Loucy (cell line): Measurements from ENCODE around the gene GTF2F1.
A peak's percentile ranks its signal among the peaks of the same experiment; 100 is the strongest.

ENCODE experiments used
- H2AFZ ChIP-seq: fragments of 200-600 bp; sonication (generic); 2 replicates; pipeline ENCODE4 v1.6.0; 2016; ENCODE audit warnings: antibody characterized with exemption, mild to moderate bottlenecking, low read length, moderate library complexity
- H3F3A ChIP-seq: fragments of 200-600 bp; 2 replicates; pipeline ENCODE4 v1.6.0; 2016; ENCODE audit warnings: antibody characterized with exemption, low read depth, mild to moderate bottlenecking
- H3K27me3 ChIP-seq: fragments of 200-600 bp; sonication (generic); 2 replicates; pipeline ENCODE4 v1.6.1; 2014; ENCODE audit warnings: low read length, mild to moderate bottlenecking; ENCODE audit not compliant: insufficient read depth, poor library complexity, severe bottlenecking
- H3K36me3 ChIP-seq: fragments of 200-600 bp; sonication (generic); 2 replicates; pipeline ENCODE4 v1.6.1; 2016; ENCODE audit warnings: low read length; ENCODE audit not compliant: insufficient read depth
- H3K4me1 ChIP-seq: fragments of 200-600 bp; sonication (generic); 2 replicates; pipeline ENCODE4 v1.5.1; 2014; ENCODE audit warnings: low read length, mild to moderate bottlenecking; ENCODE audit not compliant: insufficient read depth, poor library complexity, severe bottlenecking
- H3K4me2 ChIP-seq: fragments of 200-600 bp; sonication (generic); 2 replicates; pipeline ENCODE4 v1.6.0; 2014; ENCODE audit warnings: antibody characterized with exemption, low read length, low read depth, mild to moderate bottlenecking; ENCODE audit not compliant: poor library complexity, severe bottlenecking
- H3K4me3 ChIP-seq: fragments of 200-600 bp; sonication (generic); 2 replicates; pipeline ENCODE4 v1.5.1; 2014; ENCODE audit warnings: low read length, mild to moderate bottlenecking, mixed read lengths; ENCODE audit not compliant: poor library complexity, severe bottlenecking
- H3K79me2 ChIP-seq: fragments of 200-600 bp; sonication (generic); 2 replicates; pipeline ENCODE4 v1.6.1; 2014; ENCODE audit warnings: low read length; ENCODE audit not compliant: insufficient read depth
- H3K9ac ChIP-seq: fragments of 200-600 bp; sonication (generic); 2 replicates; pipeline ENCODE4 v1.6.0; 2014; ENCODE audit warnings: mild to moderate bottlenecking, low read depth, low read length, moderate library complexity; ENCODE audit not compliant: poor library complexity, severe bottlenecking
- H3K9me2 ChIP-seq: fragments of 200-600 bp; sonication (generic); replicated peaks from 2 replicates; pipeline ENCODE4 v1.6.1; 2016; ENCODE audit warnings: low read depth, low read length, mixed read lengths
- H3K9me3 ChIP-seq: fragments of 200-600 bp; sonication (generic); 2 replicates; pipeline ENCODE4 v1.6.1; 2014; ENCODE audit warnings: mild to moderate bottlenecking, antibody characterized with exemption, low read length, low read depth; ENCODE audit not compliant: insufficient read depth
- H4K20me1 ChIP-seq: fragments of 200-600 bp; sonication (generic); 2 replicates; pipeline ENCODE4 v1.6.0; 2014; ENCODE audit warnings: antibody characterized with exemption, low read length, mild to moderate bottlenecking; ENCODE audit not compliant: insufficient read depth, poor library complexity, severe bottlenecking
- CTCF ChIP-seq: fragments of 200-600 bp; sonication (generic); conservative IDR thresholded peaks from 2 replicates; pipeline ENCODE4 v1.5.1; 2014; ENCODE audit warnings: mild to moderate bottlenecking, antibody characterized with exemption, low read length
- EZH2phosphoT487 ChIP-seq: fragments of 200-600 bp; IDR thresholded peaks from 2 replicates; pipeline ENCODE4 v1.6.1; 2018; ENCODE audit warnings: antibody characterized with exemption, mild to moderate bottlenecking, moderate library complexity, borderline replicate concordance

Gene GTF2F1

GRCh38 chr19:6421075-6422014 is 28.4 kb upstream of the GTF2F1 start:
- peak overlapping the region; percentile 94 for H3K9ac ChIP-seq
- H2AFZ ChIP-seq: no peak overlapping the region
- H3K9me2 ChIP-seq: no peaks in the 10 kb centered on the region
- no peaks in the 10 kb centered on the region for H3K27me3 ChIP-seq
- H3K79me2 ChIP-seq: peaks cover 74% of the 10 kb centered on the region
- H3K4me1 ChIP-seq: peaks cover 25% of the 10 kb centered on the region
- no peak for TF ChIP-seq CTCF
- TF ChIP-seq EZH2phosphoT487: no peak
- H3K9me3 ChIP-seq: no peaks in the 10 kb centered on the region
- H4K20me1 ChIP-seq: peaks cover 76% of the 10 kb centered on the region
- H3K4me3 ChIP-seq: peak overlapping the region; percentile 87
- no peaks in the 10 kb centered on the region for H3F3A ChIP-seq
- peaks cover 52% of the 10 kb centered on the region for H3K36me3 ChIP-seq
- peak overlapping the region; percentile 99 for H3K4me2 ChIP-seq

- Histone ChIP-seq H3K9ac (no peak overlapping the region), H3K27me3 (no peaks in the 10 kb centered on the region), H3F3A (no peaks in the 10 kb centered on the region), H3K79me2 (peaks cover 63% of the 10 kb centered on the region), H3K9me3 (no peaks in the 10 kb centered on the region), H3K36me3 (peaks cover 77% of the 10 kb centered on the region), H3K4me3 (no peak overlapping the region), H3K9me2 (no peaks in the 10 kb centered on the region), H3K4me1 (peaks cover 18% of the 10 kb centered on the region), H4K20me1 (peaks cover 81% of the 10 kb centered on the region), H2AFZ (no peak overlapping the region), H3K4me2 (no peak overlapping the region)
- TF ChIP-seq CTCF: no peak
- TF ChIP-seq EZH2phosphoT487: no peak
These were observed 25.6 kb upstream of the GTF2F1 start for GRCh38 chr19:6418562-6418932.

GRCh38 chr19:6417713-6418561 is 25.0 kb upstream of the GTF2F1 start:
- Histone ChIP-seq H3K79me2 (peaks cover 57% of the 10 kb centered on the region), H2AFZ (no peak overlapping the region), H3K4me2 (no peak overlapping the region), H3K9ac (no peak overlapping the region), H3K27me3 (no peaks in the 10 kb centered on the region), H3K36me3 (peaks cover 82% of the 10 kb centered on the region), H3K4me3 (no peak overlapping the region), H3F3A (no peaks in the 10 kb centered on the region), H3K4me1 (peaks cover 12% of the 10 kb centered on the region), H4K20me1 (peaks cover 80% of the 10 kb centered on the region), H3K9me2 (no peaks in the 10 kb centered on the region), H3K9me3 (no peaks in the 10 kb centered on the region)
- TF ChIP-seq EZH2phosphoT487 (no peak), CTCF (peak; percentile 34; the same call in 1 of the 2 replicates)
